Muscle layer of duodenum (tissue), 2 donors: ENCODE data around the gene GNA12.
"Not testable (repeated sequence)": the region's sequence is repeated elsewhere in the genome, so short reads cannot be mapped to it uniquely, and the experiment has no call there.

ENCODE experiments used
- H3K27ac ChIP-seq: one replicate; pipeline ENCODE4 v1.7.0; 2013; ENCODE audit warnings: mild to moderate bottlenecking, low read length
- H3K27me3 ChIP-seq: one replicate; pipeline ENCODE4 v1.7.0; 2013; ENCODE audit warnings: low read depth, mild to moderate bottlenecking, control low read depth, low read length
- H3K36me3 ChIP-seq, 2 donors: one replicate each; pipeline ENCODE4 v1.7.0; 2013; ENCODE audit warnings: low read length in 2 of 2, control low read depth in 1 of 2, mild to moderate bottlenecking in 1 of 2; ENCODE audit not compliant: insufficient read depth in 2 of 2, control insufficient read depth in 1 of 2
- H3K4me1 ChIP-seq, 2 donors: one replicate each; pipeline ENCODE4 v1.7.0; 2013; ENCODE audit warnings: low read length in 2 of 2, mild to moderate bottlenecking in 2 of 2, control low read depth in 1 of 2, moderate library complexity in 1 of 2; ENCODE audit not compliant: insufficient read depth in 2 of 2, control insufficient read depth in 1 of 2
- H3K4me3 ChIP-seq, 2 donors: one replicate each; pipeline ENCODE4 v1.7.0; 2013; ENCODE audit warnings: low read length in 2 of 2, low read depth in 1 of 2, mild to moderate bottlenecking in 1 of 2
- H3K9me3 ChIP-seq, 2 donors: one replicate each; pipeline ENCODE4 v1.7.0; 2013; ENCODE audit warnings: low read length in 2 of 2, control low read depth in 1 of 2, mild to moderate bottlenecking in 1 of 2; ENCODE audit not compliant: control insufficient read depth in 1 of 2
- donor health status: healthy.

GNA12 gene

DNA sequence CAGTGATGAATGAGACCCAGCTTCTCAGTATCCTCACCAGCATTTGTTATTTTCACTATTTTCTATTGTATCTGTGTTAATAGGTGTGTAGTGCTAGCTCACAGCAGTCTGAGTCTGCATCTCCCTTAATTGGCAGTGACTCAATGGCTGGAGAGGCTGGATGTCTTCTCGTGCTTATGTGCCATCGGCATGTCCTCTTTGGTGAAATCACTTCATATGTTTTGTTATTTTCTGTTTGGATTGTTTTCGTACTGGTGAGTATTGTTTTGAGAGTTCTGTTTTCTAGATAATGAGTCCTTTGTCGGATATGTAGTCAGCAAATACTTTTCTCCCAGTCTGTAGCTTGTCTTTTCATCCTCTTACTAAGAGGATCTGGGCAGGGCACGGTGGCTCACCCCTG, 90.0 kb downstream of the GNA12 start:
- Histone ChIP-seq H3K36me3 (no peaks in the 10 kb centered on the region), H3K27ac (no peak overlapping the region), H3K4me1 (peaks cover 5 to 21% of the 10 kb centered on the region in 2 donors), H3K4me3 (no peak overlapping the region), H3K27me3 (no peaks in the 10 kb centered on the region), H3K9me3 (no peaks in the 10 kb centered on the region)

DNA sequence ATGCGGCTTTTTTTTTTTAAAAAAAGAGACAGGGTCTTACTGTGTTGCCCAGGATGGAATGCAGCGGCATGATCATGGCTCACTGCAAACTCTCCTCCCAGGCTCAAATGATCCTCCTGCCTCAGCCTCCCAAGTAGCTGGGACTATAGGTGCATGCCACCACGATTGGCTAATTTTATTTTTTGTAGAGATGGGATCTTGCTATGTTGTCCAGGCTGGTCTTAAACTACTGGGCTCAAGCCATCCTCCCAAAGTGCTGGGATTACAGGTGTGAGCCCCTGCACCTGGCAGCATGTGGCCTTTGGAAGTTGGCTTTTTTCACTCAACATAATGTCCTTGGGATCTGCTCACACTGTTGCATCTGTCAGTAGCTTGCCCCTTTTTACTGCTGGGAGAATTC, 91.0 kb downstream of the GNA12 start:
- H3K4me3 ChIP-seq: no peak overlapping the region
- H3K27me3 ChIP-seq: no peaks in the 10 kb centered on the region
- H3K4me1 ChIP-seq: peaks cover 5 to 15% of the 10 kb centered on the region in 2 donors
- H3K9me3 ChIP-seq: no peaks in the 10 kb centered on the region
- H3K27ac ChIP-seq: no peak overlapping the region
- H3K36me3 ChIP-seq: no peaks in the 10 kb centered on the region

DNA sequence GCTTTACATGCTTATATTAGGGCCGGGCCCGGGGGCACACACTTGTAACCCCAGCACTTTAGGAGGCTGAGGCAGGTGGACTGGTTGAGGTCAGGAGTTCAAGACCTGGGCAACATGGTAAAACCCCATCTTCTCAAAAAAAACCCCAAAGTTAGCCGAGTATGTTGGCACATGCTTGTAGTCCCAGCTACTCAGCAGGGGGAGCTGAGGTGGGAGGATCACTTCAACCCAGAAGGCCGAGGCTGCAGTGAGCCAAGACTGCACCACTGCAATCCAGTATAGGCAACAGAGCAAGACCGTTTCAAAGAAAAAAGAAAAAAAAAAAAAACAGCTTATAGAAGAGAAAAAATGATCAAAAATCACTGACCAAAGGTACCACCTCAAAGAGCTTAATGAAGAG, 93.0 kb downstream of the GNA12 start:
- Histone ChIP-seq H3K36me3 (no peaks in the 10 kb centered on the region), H3K4me1 (peaks cover 0 to 5% of the 10 kb centered on the region in 2 donors), H3K27ac (no peak overlapping the region), H3K27me3 (no peaks in the 10 kb centered on the region), H3K4me3 (no peak overlapping the region), H3K9me3 (no peaks in the 10 kb centered on the region)

DNA sequence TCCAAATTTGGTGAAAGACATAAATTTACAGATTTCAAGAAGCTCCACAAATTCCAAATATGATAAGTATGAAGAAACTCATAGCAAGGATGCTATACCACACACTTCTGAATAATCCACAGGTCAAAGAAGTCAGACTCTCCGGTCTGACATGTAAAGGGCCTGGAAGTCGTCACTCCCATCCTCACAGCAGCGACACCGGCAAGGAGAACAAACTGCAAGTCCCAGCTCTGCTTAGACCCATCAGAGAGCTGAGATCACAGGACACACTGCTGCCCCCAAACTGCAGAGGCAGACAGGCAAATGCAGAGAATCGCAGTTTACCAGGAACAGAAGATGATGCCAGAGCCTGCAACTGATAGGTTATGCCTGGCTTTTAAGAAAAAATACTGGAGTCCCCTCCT, 94.1 kb downstream of the GNA12 start:
- H3K4me3 ChIP-seq: no peak overlapping the region
- H3K9me3 ChIP-seq: no peaks in the 10 kb centered on the region
- H3K36me3 ChIP-seq: no peaks in the 10 kb centered on the region
- H3K27me3 ChIP-seq: no peaks in the 10 kb centered on the region
- H3K4me1 ChIP-seq: peaks cover 0 to 5% of the 10 kb centered on the region in 2 donors
- no peak overlapping the region for H3K27ac ChIP-seq

DNA sequence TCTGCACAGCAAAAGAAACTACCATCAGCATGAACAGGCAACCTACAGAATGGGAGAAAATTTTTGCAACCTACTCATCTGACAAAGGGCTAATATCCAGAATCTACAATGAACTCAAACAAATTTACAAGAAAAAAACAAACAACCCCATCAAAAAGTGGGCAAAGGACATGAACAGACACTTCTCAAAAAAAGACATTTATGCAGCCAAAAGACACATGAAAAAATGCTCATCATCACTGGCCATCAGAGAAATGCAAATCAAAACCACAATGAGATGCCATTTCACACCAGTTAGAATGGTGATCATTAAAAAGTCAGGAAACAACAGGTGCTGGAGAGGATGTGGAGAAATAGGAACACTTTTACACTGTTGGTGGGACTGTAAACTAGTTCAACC, 95.4 kb downstream of the GNA12 start:
- not testable (repeated sequence) for H3K27ac ChIP-seq, H3K27me3 ChIP-seq, H3K4me3 ChIP-seq, H3K36me3 ChIP-seq, H3K9me3 ChIP-seq, H3K4me1 ChIP-seq

DNA sequence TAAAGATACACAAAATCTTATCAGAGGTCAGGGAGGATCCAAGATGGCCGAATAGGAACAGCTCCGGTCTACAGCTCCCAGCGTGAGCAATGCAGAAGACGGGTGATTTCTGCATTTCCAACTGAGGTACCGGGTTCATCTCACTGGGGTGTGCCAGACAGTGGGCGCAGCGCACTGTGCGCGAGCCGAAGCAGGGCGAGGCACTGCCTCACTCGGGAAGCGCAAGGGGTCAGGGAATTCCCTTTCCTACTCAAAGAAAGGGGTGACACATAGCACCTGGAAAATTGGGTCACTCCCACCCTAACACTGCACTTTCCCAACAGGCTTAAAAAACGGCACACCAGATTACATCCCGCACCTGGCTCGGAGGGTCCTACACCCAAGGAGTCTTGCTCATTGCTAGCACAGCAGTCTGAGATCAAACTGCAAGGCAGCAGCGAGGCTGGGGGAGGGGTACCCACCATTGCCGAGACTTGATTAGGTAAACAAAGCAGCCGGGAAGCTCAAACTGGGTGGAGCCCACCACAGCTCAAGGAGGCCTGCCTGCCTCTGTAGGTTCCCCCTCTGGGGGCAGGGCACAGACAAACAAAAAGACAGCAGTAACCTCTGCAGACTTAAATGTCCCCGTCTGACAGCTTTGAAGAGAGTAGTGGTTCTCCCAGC, 100.5 kb downstream of the GNA12 start:
- not testable (repeated sequence) for H3K36me3 ChIP-seq, H3K4me1 ChIP-seq, H3K4me3 ChIP-seq, H3K9me3 ChIP-seq, H3K27ac ChIP-seq, H3K27me3 ChIP-seq

DNA sequence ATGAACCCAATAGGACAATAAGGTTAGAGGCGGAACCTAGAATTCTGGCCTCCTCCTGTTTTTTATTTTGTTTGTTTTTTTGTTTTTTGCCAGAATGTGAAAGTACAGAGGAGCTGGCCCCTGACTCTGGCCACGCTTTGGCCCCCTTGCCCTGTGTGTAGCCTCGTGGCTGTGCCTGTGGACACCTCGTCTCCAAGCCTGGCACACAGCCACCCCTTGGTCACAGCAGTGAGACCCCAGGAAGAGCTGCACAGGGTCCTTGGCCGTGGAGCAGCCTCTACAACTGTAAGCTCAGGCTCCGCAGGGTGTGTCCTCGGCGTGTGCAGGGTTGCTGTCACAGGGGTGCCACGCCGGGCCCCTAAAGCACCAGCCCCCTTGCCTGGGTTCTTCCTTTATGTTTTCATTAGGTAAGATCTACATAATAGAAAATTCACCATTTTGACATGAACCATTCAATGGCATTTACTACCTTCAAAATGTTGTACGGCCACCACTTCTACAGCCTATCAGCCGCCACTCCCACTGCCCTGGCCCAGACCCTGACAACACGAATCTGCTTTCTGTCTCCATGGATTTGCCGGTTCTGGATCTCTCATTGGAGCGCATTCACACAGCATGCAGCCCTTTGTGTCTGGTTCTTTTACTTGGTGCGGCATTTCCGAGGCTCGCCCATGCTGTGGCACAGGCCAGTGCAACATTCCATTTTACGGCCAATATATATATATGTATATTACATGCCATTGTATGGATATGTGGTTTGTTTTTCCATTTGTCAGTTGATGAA, 105.2 kb downstream of the GNA12 start:
- Histone ChIP-seq H3K4me3 (no peak overlapping the region), H3K27me3 (no peaks in the 10 kb centered on the region), H3K9me3 (no peaks in the 10 kb centered on the region), H3K27ac (peak overlapping the region; percentile 41), H3K36me3 (no peaks in the 10 kb centered on the region), H3K4me1 (peaks cover 0 to 31% of the 10 kb centered on the region in 2 donors)

DNA sequence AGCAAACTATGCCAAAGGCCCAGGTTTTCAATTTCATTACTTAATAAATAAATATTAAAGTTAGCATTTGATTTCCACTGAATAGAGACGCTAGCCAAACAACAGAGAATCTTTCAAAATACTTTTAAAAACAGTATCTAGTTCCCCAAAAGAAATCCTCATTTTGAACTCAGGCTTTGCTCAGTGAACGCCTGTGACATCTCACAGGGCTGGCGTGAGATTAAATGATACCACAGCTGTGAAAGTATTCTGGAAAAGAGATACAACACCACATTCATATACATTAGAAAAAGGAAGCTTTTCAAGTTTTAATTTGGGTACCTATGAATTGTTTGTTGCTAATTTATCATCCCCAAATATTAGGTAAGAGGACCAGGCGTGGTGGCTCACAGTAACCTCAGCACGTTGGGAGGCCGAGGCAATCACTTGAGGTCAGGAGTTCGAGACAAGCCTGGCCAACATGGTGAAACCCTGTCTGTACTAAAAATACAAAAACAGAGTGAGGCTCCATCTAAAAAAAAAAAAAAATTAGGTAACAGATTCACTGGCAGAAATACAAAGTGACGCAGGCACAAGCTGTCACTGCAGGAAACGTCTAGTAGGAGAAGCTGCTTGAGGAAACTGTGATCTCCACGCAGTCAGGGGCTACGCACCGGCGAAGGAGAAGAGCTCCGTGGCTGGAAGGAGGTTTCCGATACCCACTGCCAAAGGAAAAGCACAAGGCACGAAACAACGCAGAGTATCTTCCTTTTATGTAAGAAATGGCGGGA, 106.2 kb downstream of the GNA12 start:
- Histone ChIP-seq H3K27ac (peak overlapping the region; percentile 41), H3K36me3 (no peaks in the 10 kb centered on the region), H3K4me3 (no peak overlapping the region), H3K27me3 (no peaks in the 10 kb centered on the region), H3K9me3 (no peaks in the 10 kb centered on the region), H3K4me1 (peaks cover 0 to 31% of the 10 kb centered on the region in 2 donors)

DNA sequence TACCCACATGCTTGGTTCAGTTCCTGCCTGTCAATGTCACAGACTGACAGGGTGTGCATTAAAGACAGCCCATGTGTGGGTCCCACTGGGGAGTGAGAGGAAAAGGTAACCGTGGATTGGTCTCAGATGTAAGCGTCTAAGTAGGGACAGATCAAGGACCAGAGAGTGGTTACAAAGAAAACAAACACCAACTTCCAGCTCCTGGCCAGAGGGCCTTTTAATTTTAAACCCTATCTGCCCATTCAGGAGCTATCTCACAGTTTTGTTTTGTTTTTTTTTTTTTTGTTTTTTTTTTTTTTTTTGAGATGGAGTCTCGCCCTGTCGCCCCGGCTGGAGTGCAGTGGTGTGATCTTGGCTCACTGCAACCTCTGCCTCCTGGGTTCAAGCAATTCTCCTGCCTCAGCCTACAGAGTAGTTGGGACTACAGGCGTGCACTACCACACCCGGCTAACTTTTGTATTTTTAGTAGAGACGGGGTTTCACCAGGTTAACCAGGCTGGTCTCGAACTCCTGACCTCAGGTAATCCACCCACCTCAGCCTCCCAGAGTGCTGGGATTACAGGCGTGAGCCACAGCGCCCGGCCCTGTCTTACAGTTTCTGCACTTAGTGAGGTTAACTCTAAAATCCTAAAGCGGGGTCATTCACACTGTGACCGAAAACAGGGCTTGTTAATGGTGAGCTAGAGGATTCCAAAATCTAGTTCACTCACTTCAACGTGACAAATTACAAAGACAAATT, 106.9 kb downstream of the GNA12 start:
- not testable (repeated sequence) for H3K36me3 ChIP-seq, H3K9me3 ChIP-seq, H3K27me3 ChIP-seq, H3K27ac ChIP-seq, H3K4me3 ChIP-seq
- peaks cover 0 to 31% of the 10 kb centered on the region in 2 donors for H3K4me1 ChIP-seq

DNA sequence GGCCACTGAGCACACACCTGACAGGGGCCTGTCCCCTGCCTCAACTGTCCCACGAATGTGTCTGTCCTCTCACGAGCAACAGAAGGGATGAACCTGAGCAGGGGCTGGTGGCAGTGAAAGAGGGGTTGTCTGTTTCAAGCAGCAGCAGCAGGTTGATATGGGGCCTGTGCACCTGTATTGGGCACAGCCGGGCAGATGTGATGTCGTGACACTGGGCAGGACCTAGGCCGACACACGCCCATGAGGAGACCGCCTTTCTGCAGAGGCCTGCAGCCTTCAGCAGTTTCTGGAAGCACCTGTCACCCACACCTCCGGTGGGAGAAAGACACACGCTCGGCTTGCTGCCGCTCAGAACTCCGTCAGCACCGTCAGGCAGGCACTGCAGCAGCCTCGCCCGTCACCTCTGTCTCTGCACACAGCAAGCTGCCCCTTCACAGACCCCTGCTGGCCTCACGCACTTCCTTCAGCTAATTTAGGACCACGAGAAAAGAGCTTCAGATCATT, 107.6 kb downstream of the GNA12 start:
- Histone ChIP-seq H3K4me1 (peaks cover 0 to 31% of the 10 kb centered on the region in 2 donors), H3K9me3 (no peaks in the 10 kb centered on the region), H3K27me3 (no peaks in the 10 kb centered on the region), H3K4me3 (no peak overlapping the region), H3K27ac (no peak overlapping the region), H3K36me3 (peaks cover 0 to under 1% of the 10 kb centered on the region in 2 donors)

DNA sequence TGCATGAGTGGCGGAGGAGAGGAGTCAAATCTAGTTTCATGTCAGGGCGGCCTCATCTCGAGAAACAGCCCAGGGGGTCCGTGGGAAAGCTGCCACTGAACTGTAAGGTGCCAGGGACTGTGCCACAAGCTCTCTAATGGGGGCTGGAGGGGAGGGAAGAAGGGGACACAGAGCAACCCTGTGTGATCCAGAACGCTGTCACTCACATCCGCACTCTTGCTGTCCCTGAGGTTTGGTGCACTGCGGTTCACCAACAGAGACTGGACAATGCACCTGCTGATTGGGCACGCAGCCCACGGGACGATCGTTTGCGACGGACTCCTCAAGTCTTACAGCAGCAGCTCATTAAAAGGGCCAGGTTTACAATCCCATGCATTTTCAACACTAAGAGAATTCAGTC, 108.4 kb downstream of the GNA12 start:
- H3K27ac ChIP-seq: no peak overlapping the region
- H3K27me3 ChIP-seq: no peaks in the 10 kb centered on the region
- no peaks in the 10 kb centered on the region for H3K9me3 ChIP-seq
- peaks cover 0 to 31% of the 10 kb centered on the region in 2 donors for H3K4me1 ChIP-seq
- peaks cover 7% of the 10 kb centered on the region in 2 donors for H3K36me3 ChIP-seq
- H3K4me3 ChIP-seq: no peak overlapping the region
